Measurements from ENCODE around the gene EXOC8.

- TF ChIP-seq POLR2A (IDR thresholded peaks at IDR 0.05; ENCODE audit: low read depth, low read length) (no peak), POLR2AphosphoS5 (IDR thresholded peaks at IDR 0.05; ENCODE audit: low read depth, low read length) (no peak)
These were observed 18.6 kb downstream of the EXOC8 start for GRCh38 chr1:231319080-231319479.
